Cardiac muscle cell (in vitro differentiated cells and primary cell): ENCODE results near the gene QPCTL. TPM values are rescaled to one million over a fixed set of nuclear protein-coding genes. Genes with fewer than 3 reads are reported as not detected.

ENCODE experiments used
- DNase-seq, 2 donors: peaks; one replicate each; pipeline versions ENCODE4 v3.0.0 to v3.0.0-alpha.2; 2010 to 2017; ENCODE audit warnings: low read depth in 1 of 2, low spot score in 1 of 2
- H3K27ac ChIP-seq: fragments of 200-600 bp; sonication (generic); 2 replicates; pipeline ENCODE4 v1.5.1; 2016
- H3K27me3 ChIP-seq: fragments of 200-600 bp; sonication (generic); 2 replicates; pipeline ENCODE4 v1.6.0; 2016; ENCODE audit warnings: control low read depth
- H3K36me3 ChIP-seq: fragments of 200-600 bp; sonication (generic); 2 replicates; pipeline ENCODE4 v1.5.1; 2016; ENCODE audit warnings: control low read depth
- H3K4me1 ChIP-seq: fragments of 200-600 bp; sonication (generic); 2 replicates; pipeline ENCODE4 v1.8.1; 2017; ENCODE audit warnings: low read depth, mild to moderate bottlenecking, mixed run types
- H3K4me3 ChIP-seq: fragments of 200-600 bp; sonication (generic); 2 replicates; pipeline ENCODE4 v1.5.1; 2016; ENCODE audit warnings: mild to moderate bottlenecking
- H3K9me3 ChIP-seq: fragments of 200-600 bp; sonication (generic); 2 replicates; pipeline ENCODE4 v1.5.1; 2017; ENCODE audit warnings: low read depth, mild to moderate bottlenecking, control low read depth
- CTCF ChIP-seq: IDR thresholded peaks from 2 replicates; pipeline ENCODE4 v1.5.1; 2012; ENCODE audit warnings: low read depth, mild to moderate bottlenecking, low read length
- polyA plus RNA-seq: library from polyadenylated mRNA; unstranded; fragments of >200 nt; fragmentation: Nextera tagmentation; extraction: Ambion mirVana; gene quantifications from 2 replicates; pipeline ENCODE4 v1.2.1, GENCODE V29; 2016
- total RNA-seq: library from RNA; depleted of rRNA; stranded (reverse); fragments of >200 nt; gene quantifications from 2 replicates; pipeline ENCODE4 v1.2.3, GENCODE V29; 2016

The QPCTL gene
- total and polyA plus RNA-seq, 2 experiments from 2014 or later: 14.6 to 22.2 TPM

- H3K4me1 ChIP-seq: no peaks in the 10 kb centered on the region
- H3K9me3 ChIP-seq: no peaks in the 10 kb centered on the region
- peak within 1 kb of the TSS; percentile 90 for H3K27ac ChIP-seq
- no peak for TF ChIP-seq CTCF
- no peaks in the 10 kb centered on the region for H3K27me3 ChIP-seq
- peak within 1 kb of the TSS; percentile 53 for H3K4me3 ChIP-seq
- peaks cover 17% of the 10 kb centered on the region for H3K36me3 ChIP-seq
- DNase-seq: peak; percentile 96 to 97
Observed at GRCh38 chr19:45691516-45692186, 815 bp upstream of the QPCTL start, which contains the start of gene SNRPD2. SNRPD2 (minus strand) TSS chr19:45691953; CDS start chr19:45691888, 65 bp downstream.

- Histone ChIP-seq H3K27ac (peak overlapping the region; percentile 83), H3K27me3 (no peaks in the 10 kb centered on the region), H3K36me3 (peaks cover 2% of the 10 kb centered on the region), H3K4me3 (peak overlapping the region; percentile 53), H3K9me3 (no peaks in the 10 kb centered on the region), H3K4me1 (no peaks in the 10 kb centered on the region)
- TF ChIP-seq CTCF: peak; percentile 98
- peak; percentile 74 to 89 for DNase-seq
Observed at GRCh38 chr19:45693106-45693788, 781 bp downstream of the QPCTL start.

GRCh38 chr19:45701676-45702075, 9.2 kb downstream of the QPCTL start:
- Histone ChIP-seq H3K27ac (no peak overlapping the region), H3K36me3 (peaks cover 6% of the 10 kb centered on the region), H3K9me3 (no peaks in the 10 kb centered on the region), H3K27me3 (no peaks in the 10 kb centered on the region), H3K4me3 (no peak overlapping the region), H3K4me1 (no peaks in the 10 kb centered on the region)
- TF ChIP-seq CTCF: no peak
- DNase-seq: no peak

GRCh38 chr19:45705115-45705514, 12.6 kb downstream of the QPCTL start:
- Histone ChIP-seq H3K27ac (no peak overlapping the region), H3K4me3 (no peak overlapping the region), H3K36me3 (peaks cover 6% of the 10 kb centered on the region), H3K4me1 (no peaks in the 10 kb centered on the region), H3K27me3 (no peaks in the 10 kb centered on the region), H3K9me3 (no peaks in the 10 kb centered on the region)
- TF ChIP-seq CTCF: no peak
- no peak for DNase-seq

GRCh38 chr19:45705710-45706415, 13.4 kb downstream of the QPCTL start:
- peaks cover 6% of the 10 kb centered on the region for H3K36me3 ChIP-seq
- no peak overlapping the region for H3K4me3 ChIP-seq
- H3K4me1 ChIP-seq: peaks cover 5% of the 10 kb centered on the region
- no peak for DNase-seq
- TF ChIP-seq CTCF: no peak
- no peaks in the 10 kb centered on the region for H3K9me3 ChIP-seq
- H3K27me3 ChIP-seq: no peaks in the 10 kb centered on the region
- H3K27ac ChIP-seq: no peak overlapping the region
